HEK293 (cell line): ENCODE results near the gene PRM1.

Experiments
- CTCF ChIA-PET: fragments of 350-600 bp; formaldehyde crosslinking; extraction: SDS; loops from one replicate; lab custom pipeline; 2021; ENCODE audit warnings: antibody characterized with exemption; lab: Yijun Ruan, JAX
- POLR2A ChIA-PET: fragments of 300-600 bp; formaldehyde crosslinking; extraction: SDS; loops from one replicate; lab custom pipeline; 2020; ENCODE audit warnings: antibody characterized with exemption, inconsistent platforms; lab: Yijun Ruan, JAX
- H3K27ac ChIP-seq: fragments of 200-500 bp; sonication (Bioruptor generic); 2 replicates; pipeline ENCODE4 v1.5.1; 2014; ENCODE audit warnings: low read depth, low read length, control low read depth, inconsistent platforms; ENCODE audit errors: extremely low read depth
- H3K36me3 ChIP-seq, 2 experiments: fragments of 200-500 bp in 1 of 2; sonication (Bioruptor generic) in 1 of 2; 1 replicate in 1 of 2; 2 replicates in 1 of 2; pipeline ENCODE4 v1.5.1; 2014 to 2017; ENCODE audit warnings: inconsistent platforms in 2 of 2, low read length in 2 of 2; ENCODE audit not compliant: control insufficient read depth in 2 of 2, insufficient read depth in 1 of 2
- H3K4me1 ChIP-seq: fragments of 200-500 bp; sonication (Bioruptor generic); 2 replicates; pipeline ENCODE4 v1.5.1; 2014; ENCODE audit warnings: mild to moderate bottlenecking, low read length, inconsistent platforms; ENCODE audit not compliant: control insufficient read depth, insufficient read depth
- H3K4me3 ChIP-seq: 2 replicates; pipeline ENCODE4 v1.5.1; 2011; ENCODE audit warnings: low read depth, mild to moderate bottlenecking, control low read depth, low read length, moderate library complexity
- H3K9me3 ChIP-seq: fragments of 200-500 bp; sonication (Bioruptor generic); 2 replicates; pipeline ENCODE4 v1.5.1; 2014; ENCODE audit warnings: low read depth, low read length, inconsistent platforms; ENCODE audit not compliant: control insufficient read depth, insufficient read depth
- ELK4 ChIP-seq: IDR thresholded peaks from 2 replicates; pipeline ENCODE4 v1.6.1; 2011; ENCODE audit warnings: mild to moderate bottlenecking, low read depth, low read length, borderline replicate concordance
- GLIS1 ChIP-seq: fragments of 450-650 bp; formaldehyde crosslinking; IDR thresholded peaks from 2 replicates; pipeline ENCODE4 v1.5.1; 2016; ENCODE audit warnings: missing biosample characterization, missing genetic modification characterization
- GLIS2 ChIP-seq: fragments of 450-650 bp; formaldehyde crosslinking; IDR thresholded peaks from 2 replicates; pipeline ENCODE4 v1.5.1; 2016; ENCODE audit warnings: missing biosample characterization, missing genetic modification characterization
- HOXC10 ChIP-seq: sonication (generic); formaldehyde crosslinking; IDR thresholded peaks from 2 replicates; pipeline ENCODE4 v1.8.1; 2023; ENCODE audit warnings: mild to moderate bottlenecking, missing genetic modification reagents
- MZF1 ChIP-seq: fragments of 450-650 bp; formaldehyde crosslinking; IDR thresholded peaks from 2 replicates; pipeline ENCODE4 v1.5.1; 2017; ENCODE audit warnings: missing biosample characterization, missing genetic modification characterization, borderline replicate concordance
- PRDM1 ChIP-seq: fragments of 450-650 bp; formaldehyde crosslinking; IDR thresholded peaks from 2 replicates; pipeline ENCODE4; 2016; ENCODE audit warnings: missing biosample characterization, missing genetic modification characterization
- SP7 ChIP-seq: fragments of 450-650 bp; formaldehyde crosslinking; IDR thresholded peaks from 2 replicates; pipeline ENCODE4 v1.5.1; 2016; ENCODE audit warnings: missing biosample characterization, missing genetic modification characterization
- WT1 ChIP-seq: fragments of 450-650 bp; formaldehyde crosslinking; IDR thresholded peaks from 2 replicates; pipeline ENCODE4 v1.5.1; 2016; ENCODE audit warnings: missing biosample characterization, missing genetic modification characterization
- YY2 ChIP-seq: fragments of 450-650 bp; formaldehyde crosslinking; IDR thresholded peaks from 2 replicates; pipeline ENCODE4 v1.5.1; 2016; ENCODE audit warnings: missing biosample characterization, missing genetic modification characterization
- ZBTB17 ChIP-seq: fragments of 450-650 bp; formaldehyde crosslinking; IDR thresholded peaks from 2 replicates; pipeline ENCODE4 v1.5.1; 2016; ENCODE audit warnings: missing biosample characterization, missing genetic modification characterization
- ZFP3 ChIP-seq: fragments of 450-650 bp; formaldehyde crosslinking; IDR thresholded peaks from 2 replicates; pipeline ENCODE4 v1.5.1; 2016; ENCODE audit warnings: low read depth, missing biosample characterization, missing genetic modification characterization
- ZIC2 ChIP-seq: fragments of 450-650 bp; formaldehyde crosslinking; IDR thresholded peaks from 2 replicates; pipeline ENCODE4 v1.5.1; 2016; ENCODE audit warnings: missing biosample characterization, missing genetic modification characterization
- ZNF132 ChIP-seq: fragments of 450-650 bp; formaldehyde crosslinking; IDR thresholded peaks from 2 replicates; pipeline ENCODE4 v1.5.1; 2017; ENCODE audit warnings: missing biosample characterization, missing genetic modification characterization, borderline replicate concordance
- ZNF169 ChIP-seq: fragments of 450-650 bp; formaldehyde crosslinking; IDR thresholded peaks from 2 replicates; pipeline ENCODE4 v1.5.1; 2016; ENCODE audit warnings: missing biosample characterization, missing genetic modification characterization
- ZNF175 ChIP-seq: fragments of 450-650 bp; formaldehyde crosslinking; IDR thresholded peaks from 2 replicates; pipeline ENCODE4 v1.5.1; 2016; ENCODE audit warnings: missing biosample characterization, missing genetic modification characterization
- ZNF302 ChIP-seq: fragments of 450-650 bp; formaldehyde crosslinking; IDR thresholded peaks from 2 replicates; pipeline ENCODE4 v1.5.1; 2016; ENCODE audit warnings: missing biosample characterization, missing genetic modification characterization, low read depth
- ZNF366 ChIP-seq: fragments of 450-650 bp; formaldehyde crosslinking; conservative IDR thresholded peaks from 2 replicates; pipeline ENCODE4 v1.5.1; 2016; ENCODE audit warnings: missing biosample characterization, missing genetic modification characterization
- ZNF404 ChIP-seq: fragments of 450-650 bp; formaldehyde crosslinking; IDR thresholded peaks from 2 replicates; pipeline ENCODE4 v1.5.1; 2017; ENCODE audit warnings: missing biosample characterization, missing genetic modification characterization
- ZNF560 ChIP-seq: fragments of 450-650 bp; formaldehyde crosslinking; IDR thresholded peaks from 2 replicates; pipeline ENCODE4 v1.5.1; 2017; ENCODE audit warnings: missing biosample characterization, missing genetic modification characterization, borderline replicate concordance
- ZNF596 ChIP-seq: fragments of 450-650 bp; IDR thresholded peaks from 2 replicates; pipeline ENCODE4 v1.5.0; 2018; ENCODE audit warnings: missing biosample characterization, mild to moderate bottlenecking, missing genetic modification characterization, moderate library complexity
- ZNF610 ChIP-seq: fragments of 450-650 bp; formaldehyde crosslinking; IDR thresholded peaks from 2 replicates; pipeline ENCODE4 v1.5.1; 2016; ENCODE audit warnings: missing biosample characterization, missing genetic modification characterization, borderline replicate concordance
- ZNF629 ChIP-seq: fragments of 450-650 bp; formaldehyde crosslinking; IDR thresholded peaks from 2 replicates; pipeline ENCODE4 v1.5.1; 2017; ENCODE audit warnings: missing biosample characterization, missing genetic modification characterization
- ZNF670 ChIP-seq: fragments of 450-650 bp; formaldehyde crosslinking; IDR thresholded peaks from 2 replicates; pipeline ENCODE4 v1.5.1; 2016; ENCODE audit warnings: missing biosample characterization, missing genetic modification characterization, low read depth
- ZNF704 ChIP-seq: fragments of 450-650 bp; formaldehyde crosslinking; IDR thresholded peaks from 2 replicates; pipeline ENCODE4 v1.5.1; 2016; ENCODE audit warnings: missing biosample characterization, missing genetic modification characterization
- ZNF76 ChIP-seq: fragments of 450-650 bp; formaldehyde crosslinking; IDR thresholded peaks from 2 replicates; pipeline ENCODE4; 2016; ENCODE audit warnings: low read depth, missing biosample characterization, missing genetic modification characterization, borderline replicate concordance
- ZSCAN30 ChIP-seq: fragments of 450-650 bp; IDR thresholded peaks from 2 replicates; pipeline ENCODE4 v1.5.1; 2018; ENCODE audit warnings: missing biosample characterization, mild to moderate bottlenecking, missing genetic modification characterization, moderate library complexity
- TF ChIP-seq, protein P1 (sequence below): fragments of 450-650 bp; formaldehyde crosslinking; IDR thresholded peaks from 2 replicates; pipeline ENCODE4 v1.5.1; 2017; ENCODE audit warnings: missing biosample characterization, mild to moderate bottlenecking, missing genetic modification characterization, moderate library complexity
- TF ChIP-seq, protein P2 (sequence below): fragments of 450-650 bp; formaldehyde crosslinking; IDR thresholded peaks from 2 replicates; pipeline ENCODE4 v1.5.1; 2017; ENCODE audit warnings: missing biosample characterization, missing genetic modification characterization

PRM1 gene

GRCh38 chr16:11296706-11297491, 15.8 kb upstream of the PRM1 start:
- Histone ChIP-seq H3K9me3 (no peaks in the 10 kb centered on the region), H3K4me1 (no peaks in the 10 kb centered on the region; the same call in 1 of the 2 replicates), H3K36me3 (no peaks in the 10 kb centered on the region), H3K27ac (no peak overlapping the region), H3K4me3 (no peak overlapping the region)
- ChIA-PET POLR2A (interaction anchor here (2.4 kb wide), 1 partner anchor 41 kb away, joined by 8 read pairs; the partner anchor contains the start of gene SOCS1), CTCF (interaction anchor here (0.6 kb wide), 1 partner anchor 749 kb away, joined by 4 read pairs; no protein-coding TSS in a partner anchor)
- no peak for TF ChIP-seq ZNF132 (tag by site-specific recombination)
- TF ChIP-seq ZNF610 (tag by site-specific recombination) = no peak
- no peak for TF ChIP-seq ZNF629
- TF ChIP-seq MZF1 (tag by site-specific recombination) = no peak
- TF ChIP-seq ZNF302 = no peak
- TF ChIP-seq, protein P1, sequence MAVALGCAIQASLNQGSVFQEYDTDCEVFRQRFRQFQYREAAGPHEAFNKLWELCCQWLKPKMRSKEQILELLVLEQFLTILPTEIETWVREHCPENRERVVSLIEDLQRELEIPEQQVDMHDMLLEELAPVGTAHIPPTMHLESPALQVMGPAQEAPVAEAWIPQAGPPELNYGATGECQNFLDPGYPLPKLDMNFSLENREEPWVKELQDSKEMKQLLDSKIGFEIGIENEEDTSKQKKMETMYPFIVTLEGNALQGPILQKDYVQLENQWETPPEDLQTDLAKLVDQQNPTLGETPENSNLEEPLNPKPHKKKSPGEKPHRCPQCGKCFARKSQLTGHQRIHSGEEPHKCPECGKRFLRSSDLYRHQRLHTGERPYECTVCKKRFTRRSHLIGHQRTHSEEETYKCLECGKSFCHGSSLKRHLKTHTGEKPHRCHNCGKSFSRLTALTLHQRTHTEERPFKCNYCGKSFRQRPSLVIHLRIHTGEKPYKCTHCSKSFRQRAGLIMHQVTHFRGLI (tag by site-specific recombination) = no peak
- TF ChIP-seq SP7 = no peak
- no peak for TF ChIP-seq ELK4

GRCh38 chr16:11296351-11296705, 15.2 kb upstream of the PRM1 start:
- TF ChIP-seq ZFP3 (tag by site-specific recombination) = peak; percentile 93
- TF ChIP-seq ZNF175 (tag by site-specific recombination) = no peak
- TF ChIP-seq, all 188 proteins: peak for 1
- H3K4me3 ChIP-seq = no peak overlapping the region
- ChIA-PET POLR2A (interaction anchor here (2.4 kb wide), 1 partner anchor 40 kb away, joined by 8 read pairs; the partner anchor contains the start of gene SOCS1), CTCF (no interaction called here)
- no peaks in the 10 kb centered on the region for H3K36me3 ChIP-seq
- H3K4me1 ChIP-seq = no peaks in the 10 kb centered on the region; the same call in 1 of the 2 replicates
- no peak overlapping the region for H3K27ac ChIP-seq
- no peaks in the 10 kb centered on the region for H3K9me3 ChIP-seq

DNA sequence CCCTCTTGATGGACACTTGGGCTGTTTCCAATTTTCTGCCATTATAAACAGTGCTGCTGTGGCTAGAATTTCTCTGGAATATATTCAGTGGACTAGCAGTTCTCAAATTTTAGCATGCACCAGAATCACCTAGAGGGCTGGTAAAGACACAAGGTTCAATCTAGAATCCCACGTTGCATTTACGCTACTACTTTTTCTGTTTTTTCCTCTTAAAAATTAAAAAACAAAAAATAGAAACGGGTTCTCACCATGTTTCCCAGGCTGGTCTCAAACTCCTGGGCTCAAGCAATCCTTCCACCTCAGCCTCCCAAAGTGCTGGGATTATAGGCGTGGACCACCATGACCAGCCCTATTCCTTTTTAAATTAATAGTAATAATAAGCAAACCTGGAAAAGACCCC, 14.5 kb upstream of the PRM1 start:
- CTCF ChIA-PET = no interaction called here
- Histone ChIP-seq H3K27ac (no peak overlapping the region), H3K9me3 (no peaks in the 10 kb centered on the region), H3K4me1 (no peaks in the 10 kb centered on the region; the same call in 1 of the 2 replicates), H3K36me3 (no peaks in the 10 kb centered on the region), H3K4me3 (no peak overlapping the region)
- POLR2A ChIA-PET = no interaction called here
- TF ChIP-seq ZNF169 (no peak), GLIS1 (tag by site-specific recombination) (no peak), ZNF560 (tag by site-specific recombination) (no peak), WT1 (tag by site-specific recombination) (no peak), ZNF670 (tag by site-specific recombination) (no peak), ZNF596 (tag by site-specific recombination) (no peak), ZIC2 (tag by site-specific recombination) (no peak), HOXC10 (CRISPR knock-in tag) (no peak), GLIS2 (tag by site-specific recombination) (no peak), ZSCAN30 (tag by site-specific recombination) (no peak), ZNF76 (tag by site-specific recombination) (no peak), YY2 (tag by site-specific recombination) (no peak), ZNF366 (tag by site-specific recombination) (no peak), ZNF404 (tag by site-specific recombination) (no peak), PRDM1 (no peak), ZBTB17 (no peak), ZNF704 (tag by site-specific recombination) (no peak)
- TF ChIP-seq, protein P2, sequence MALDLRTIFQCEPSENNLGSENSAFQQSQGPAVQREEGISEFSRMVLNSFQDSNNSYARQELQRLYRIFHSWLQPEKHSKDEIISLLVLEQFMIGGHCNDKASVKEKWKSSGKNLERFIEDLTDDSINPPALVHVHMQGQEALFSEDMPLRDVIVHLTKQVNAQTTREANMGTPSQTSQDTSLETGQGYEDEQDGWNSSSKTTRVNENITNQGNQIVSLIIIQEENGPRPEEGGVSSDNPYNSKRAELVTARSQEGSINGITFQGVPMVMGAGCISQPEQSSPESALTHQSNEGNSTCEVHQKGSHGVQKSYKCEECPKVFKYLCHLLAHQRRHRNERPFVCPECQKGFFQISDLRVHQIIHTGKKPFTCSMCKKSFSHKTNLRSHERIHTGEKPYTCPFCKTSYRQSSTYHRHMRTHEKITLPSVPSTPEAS = no peak
